ENCODE results near the gene GATA2.

Gene GATA2

GRCh38 chr3:128492671-128493569 lies at the start of gene GATA2:
GATA2 (minus strand) TSS chr3:128493201; CDS start chr3:128487031, 6,170 bp downstream.
- no peaks in the 10 kb centered on the region for H3K27me3 ChIP-seq (ENCODE audit: insufficient read depth, low read length, poor library complexity, severe bottlenecking)
- no peak within 1 kb of the TSS for H3K4me3 ChIP-seq (ENCODE audit: low read length, poor library complexity, severe bottlenecking)
- no peak within 1 kb of the TSS for H3K9ac ChIP-seq (ENCODE audit: low read depth, low read length, poor library complexity, severe bottlenecking)
- no peaks in the 10 kb centered on the region for H4K20me1 ChIP-seq (ENCODE audit: insufficient read depth, low read length, poor library complexity, severe bottlenecking)
- H3K4me1 ChIP-seq (ENCODE audit: insufficient read depth, low read length, poor library complexity, severe bottlenecking), result peaks cover 8% of the 10 kb centered on the region
- TF ChIP-seq CTCF (conservative IDR thresholded peaks at IDR 0.05; ENCODE audit: low read length) (no peak), EZH2phosphoT487 (IDR thresholded peaks at IDR 0.05; ENCODE audit: borderline replicate concordance) (no peak)
- H3K4me2 ChIP-seq (ENCODE audit: low read depth, low read length, poor library complexity, severe bottlenecking), result no peak within 1 kb of the TSS
- peaks cover 7% of the 10 kb centered on the region; the same call in 1 of the 2 replicates for H3K79me2 ChIP-seq (ENCODE audit: insufficient read depth, low read length)
- no peaks in the 10 kb centered on the region for H3K36me3 ChIP-seq (ENCODE audit: insufficient read depth, low read length)
- no peaks in the 10 kb centered on the region for H3K9me2 ChIP-seq (replicated peaks; ENCODE audit: low read depth, low read length)
- no peak within 1 kb of the TSS for H2AFZ ChIP-seq (ENCODE audit: low read length)
- H3K9me3 ChIP-seq (ENCODE audit: insufficient read depth, low read depth, low read length), result no peaks in the 10 kb centered on the region
- no peaks in the 10 kb centered on the region for H3F3A ChIP-seq (ENCODE audit: low read depth)

- H3K9me2 ChIP-seq (replicated peaks; ENCODE audit: low read depth, low read length), result no peaks in the 10 kb centered on the region
- no peaks in the 10 kb centered on the region for H3K27me3 ChIP-seq (ENCODE audit: insufficient read depth, low read length, poor library complexity, severe bottlenecking)
- TF ChIP-seq CTCF (conservative IDR thresholded peaks at IDR 0.05; ENCODE audit: low read length), result no peak
- no peak for TF ChIP-seq EZH2phosphoT487 (IDR thresholded peaks at IDR 0.05; ENCODE audit: borderline replicate concordance)
These were observed 48.2 kb upstream of the GATA2 start for GRCh38 chr3:128541246-128541645.

GRCh38 chr3:128539376-128539775 lies 46.4 kb upstream of the GATA2 start:
- Histone ChIP-seq H3K36me3 (ENCODE audit: insufficient read depth, low read length) (no peaks in the 10 kb centered on the region), H3K4me3 (ENCODE audit: low read length, poor library complexity, severe bottlenecking) (no peak overlapping the region), H3K4me2 (ENCODE audit: low read depth, low read length, poor library complexity, severe bottlenecking) (no peak overlapping the region), H3K9me3 (ENCODE audit: insufficient read depth, low read depth, low read length) (no peaks in the 10 kb centered on the region), H3K9me2 (replicated peaks; ENCODE audit: low read depth, low read length) (no peaks in the 10 kb centered on the region), H3K79me2 (ENCODE audit: insufficient read depth, low read length) (no peaks in the 10 kb centered on the region), H3F3A (ENCODE audit: low read depth) (no peaks in the 10 kb centered on the region), H3K4me1 (ENCODE audit: insufficient read depth, low read length, poor library complexity, severe bottlenecking) (no peaks in the 10 kb centered on the region), H3K27me3 (ENCODE audit: insufficient read depth, low read length, poor library complexity, severe bottlenecking) (peaks cover 7% of the 10 kb centered on the region), H3K9ac (ENCODE audit: low read depth, low read length, poor library complexity, severe bottlenecking) (no peak overlapping the region), H4K20me1 (ENCODE audit: insufficient read depth, low read length, poor library complexity, severe bottlenecking) (no peaks in the 10 kb centered on the region), H2AFZ (ENCODE audit: low read length) (no peak overlapping the region)
- no peak for TF ChIP-seq CTCF (conservative IDR thresholded peaks at IDR 0.05; ENCODE audit: low read length)
- no peak for TF ChIP-seq EZH2phosphoT487 (IDR thresholded peaks at IDR 0.05; ENCODE audit: borderline replicate concordance)

More at GRCh38 chr3:128541246-128541645, 48.2 kb upstream of the GATA2 start:
- H3K4me3 ChIP-seq (ENCODE audit: low read length, poor library complexity, severe bottlenecking), result no peak overlapping the region
- no peaks in the 10 kb centered on the region for H3K36me3 ChIP-seq (ENCODE audit: insufficient read depth, low read length)
- H3K9ac ChIP-seq (ENCODE audit: low read depth, low read length, poor library complexity, severe bottlenecking), result no peak overlapping the region
- no peaks in the 10 kb centered on the region for H4K20me1 ChIP-seq (ENCODE audit: insufficient read depth, low read length, poor library complexity, severe bottlenecking)
- no peaks in the 10 kb centered on the region for H3K4me1 ChIP-seq (ENCODE audit: insufficient read depth, low read length, poor library complexity, severe bottlenecking)
- H3F3A ChIP-seq (ENCODE audit: low read depth), result no peaks in the 10 kb centered on the region
- no peaks in the 10 kb centered on the region for H3K79me2 ChIP-seq (ENCODE audit: insufficient read depth, low read length)
- no peak overlapping the region for H3K4me2 ChIP-seq (ENCODE audit: low read depth, low read length, poor library complexity, severe bottlenecking)
- no peaks in the 10 kb centered on the region for H3K9me3 ChIP-seq (ENCODE audit: insufficient read depth, low read depth, low read length)
- H2AFZ ChIP-seq (ENCODE audit: low read length), result no peak overlapping the region

Data from Loucy (cell line).